B cell (primary cell): ENCODE data around the gene CTXND1. TPM values are rescaled to one million over a fixed set of nuclear protein-coding genes. Genes with fewer than 3 reads are reported as not detected.

Experiments used
- ATAC-seq: fragments of 200-7000 bp; cut with Tn5 transposase; one replicate; pipeline ENCODE4 v1.10.0; 2021; ENCODE audit warnings: low read depth, mild to moderate bottlenecking, moderate number of reproducible peaks, moderate library complexity
- CTCF ChIA-PET: fragments of 350-600 bp; sonication (Branson Sonifier 250); formaldehyde crosslinking; loops from one replicate; lab custom pipeline; 2021; ENCODE audit warnings: antibody characterized with exemption, inconsistent platforms; lab: Charles Lee
- POLR2A ChIA-PET: fragments of 350-600 bp; sonication (Branson Sonifier 250); formaldehyde crosslinking; loops from one replicate; lab custom pipeline; 2021; ENCODE audit warnings: antibody characterized with exemption; lab: Charles Lee
- DNase-seq: peaks from one replicate; pipeline ENCODE4 v3.0.0; 2013
- H2AFZ ChIP-seq: 2 replicates; pipeline ENCODE4 v1.6.1; 2012; ENCODE audit warnings: mild to moderate bottlenecking, low read depth, low read length; ENCODE audit not compliant: insufficient read depth, poor library complexity, severe bottlenecking
- H3K27ac ChIP-seq, 2 donors: 1 replicate in 1 of 2; 2 replicates in 1 of 2; pipeline ENCODE4 v1.5.1; 2012 to 2013; ENCODE audit warnings: low read length in 2 of 2, mild to moderate bottlenecking in 2 of 2, moderate library complexity in 1 of 2
- H3K27me3 ChIP-seq, 4 experiments: fragments of 200-600 bp in 1 of 4; sonication (generic) in 1 of 4; replicated peaks in 1 of 4; 1 replicate in 2 of 4; 2 replicates in 2 of 4; pipeline versions ENCODE4 v1.6.1 to v1.7.0; 2013 to 2016; ENCODE audit warnings: low read length in 3 of 4, mild to moderate bottlenecking in 2 of 4, mixed read lengths in 1 of 4, moderate library complexity in 1 of 4; ENCODE audit not compliant: insufficient read depth in 4 of 4, control insufficient read depth in 3 of 4; ENCODE audit errors: control extremely low read depth in 1 of 4
- H3K36me3 ChIP-seq, 2 experiments: replicated peaks in 1 of 2; 1 replicate in 1 of 2; 2 replicates in 1 of 2; pipeline versions ENCODE4 v1.6.1 to v1.7.1; 2013; ENCODE audit warnings: low read length in 1 of 2; ENCODE audit not compliant: insufficient read depth in 2 of 2, control insufficient read depth in 1 of 2; ENCODE audit errors: control extremely low read depth in 1 of 2, extremely low read depth in 1 of 2
- H3K4me1 ChIP-seq, 2 donors: fragments of 200-600 bp in 1 of 2; sonication (generic) in 1 of 2; 1 replicate in 1 of 2; 2 replicates in 1 of 2; pipeline versions ENCODE4 v1.5.1 to v1.6.1; 2013 to 2017; ENCODE audit warnings: low read length in 2 of 2; ENCODE audit not compliant: control insufficient read depth in 2 of 2, insufficient read depth in 2 of 2
- H3K4me2 ChIP-seq: replicated peaks from 2 replicates; pipeline ENCODE3; 2012; ENCODE audit warnings: mild to moderate bottlenecking, low read depth, low read length; ENCODE audit not compliant: poor library complexity, severe bottlenecking
- H3K4me3 ChIP-seq, 5 experiments: fragments of 200-600 bp in 1 of 5; sonication (generic) in 1 of 5; 1 replicate in 3 of 5; 2 replicates in 2 of 5; pipeline versions ENCODE4 v1.5.1 to v1.7.0; 2011 to 2016; ENCODE audit warnings: low read length in 4 of 5, mild to moderate bottlenecking in 4 of 5, low read depth in 2 of 5, control low read depth in 1 of 5, moderate library complexity in 1 of 5; ENCODE audit not compliant: insufficient read depth in 1 of 5; ENCODE audit errors: control extremely low read depth in 1 of 5, extremely low read depth in 1 of 5
- H3K79me2 ChIP-seq: fragments of 200-600 bp; sonication (generic); one replicate; pipeline ENCODE4 v1.6.0; 2016; ENCODE audit warnings: low read length; ENCODE audit not compliant: control insufficient read depth, insufficient read depth
- H3K9ac ChIP-seq: fragments of 200-600 bp; sonication (generic); 2 replicates; pipeline ENCODE4 v1.6.1; 2017; ENCODE audit warnings: mild to moderate bottlenecking, low read length, moderate library complexity
- H3K9me3 ChIP-seq, 3 donors: one replicate each; pipeline versions ENCODE4 v1.6.1 to v1.7.1; 2013; ENCODE audit warnings: low read length in 2 of 3; ENCODE audit not compliant: control insufficient read depth in 2 of 3, insufficient read depth in 1 of 3; ENCODE audit errors: control extremely low read depth in 1 of 3
- H4K20me1 ChIP-seq: 2 replicates; pipeline ENCODE4 v1.6.0; 2012; ENCODE audit warnings: mild to moderate bottlenecking, low read length; ENCODE audit not compliant: insufficient read depth, control insufficient read depth, poor library complexity, severe bottlenecking
- H3K27ac Mint-ChIP-seq: one replicate; pipeline ENCODE4 v1.8.0; 2021; ENCODE audit warnings: mixed read lengths
- H3K27me3 Mint-ChIP-seq: one replicate; pipeline ENCODE4 v1.8.0; 2021; ENCODE audit warnings: mixed read lengths
- H3K4me1 Mint-ChIP-seq: one replicate; pipeline ENCODE4 v1.8.0; 2021; ENCODE audit warnings: mixed read lengths
- H3K4me3 Mint-ChIP-seq: one replicate; pipeline ENCODE4 v1.8.0; 2021; ENCODE audit warnings: mixed read lengths
- H3K9me3 Mint-ChIP-seq: one replicate; pipeline ENCODE4 v1.8.0; 2022; ENCODE audit warnings: mixed read lengths; ENCODE audit not compliant: insufficient read depth
- EZH2 ChIP-seq: IDR thresholded peaks from 2 replicates; pipeline ENCODE4 v1.6.1; 2012; ENCODE audit warnings: borderline replicate concordance, low read depth, mild to moderate bottlenecking, moderate library complexity, low read length; ENCODE audit not compliant: insufficient read depth, poor library complexity, severe bottlenecking
- WGBS: methylation state at CpG from one replicate; pipeline ENCODE4 v1.1.5; 2013; ENCODE audit warnings: missing lambda C conversion rate; ENCODE audit not compliant: insufficient coverage; 5-methylcytosine and 5-hydroxymethylcytosine counted together
- intact Hi-C: fragments of 100-400 bp; cut with micrococcal nuclease; formaldehyde crosslinking; loops from one replicate; pipeline ENCODE4 v1.10.0; 2022
- polyA plus RNA-seq: library from polyadenylated mRNA; depleted of rRNA; stranded (reverse); fragments of >200 nt; gene quantifications from 2 replicates; pipeline ENCODE4 v1.2.3, GENCODE V29; 2012
- total RNA-seq, 2 donors: library from RNA; stranded (reverse); fragments of 120-200 nt in 1 of 2; gene quantifications; 1 replicate in 1 of 2; 2 replicates in 1 of 2; pipeline versions ENCODE4 v1.2.3 to v1.2.4, GENCODE V29; 2013 to 2022
- TF ChIP-seq, protein P1 (sequence below): fragments of 200-600 bp; IDR thresholded peaks from one replicate; pipeline ENCODE4 v1.8.0; 2022; ENCODE audit warnings: antibody characterized with exemption, mild to moderate bottlenecking

CTXND1 gene
- total and polyA plus RNA-seq, 2 donors (not counting 1 experiment from before 2014, with no cell fraction given) = not detected

- POLR2A ChIA-PET = no interaction called here
- WGBS = 65% methylated on average over 5 of the region's 9 CpGs
- no peak overlapping the region for H3K27ac ChIP-seq
- CTCF ChIA-PET = no interaction called here
- H3K79me2 ChIP-seq = no peaks in the 10 kb centered on the region
- no peak overlapping the region for H3K4me3 ChIP-seq
- no peaks in the 10 kb centered on the region for H3K36me3 ChIP-seq
- no peaks in the 10 kb centered on the region for H3K9me3 ChIP-seq
- no peak overlapping the region for H2AFZ ChIP-seq
- no peak for TF ChIP-seq EZH2
- TF ChIP-seq, protein P1, sequence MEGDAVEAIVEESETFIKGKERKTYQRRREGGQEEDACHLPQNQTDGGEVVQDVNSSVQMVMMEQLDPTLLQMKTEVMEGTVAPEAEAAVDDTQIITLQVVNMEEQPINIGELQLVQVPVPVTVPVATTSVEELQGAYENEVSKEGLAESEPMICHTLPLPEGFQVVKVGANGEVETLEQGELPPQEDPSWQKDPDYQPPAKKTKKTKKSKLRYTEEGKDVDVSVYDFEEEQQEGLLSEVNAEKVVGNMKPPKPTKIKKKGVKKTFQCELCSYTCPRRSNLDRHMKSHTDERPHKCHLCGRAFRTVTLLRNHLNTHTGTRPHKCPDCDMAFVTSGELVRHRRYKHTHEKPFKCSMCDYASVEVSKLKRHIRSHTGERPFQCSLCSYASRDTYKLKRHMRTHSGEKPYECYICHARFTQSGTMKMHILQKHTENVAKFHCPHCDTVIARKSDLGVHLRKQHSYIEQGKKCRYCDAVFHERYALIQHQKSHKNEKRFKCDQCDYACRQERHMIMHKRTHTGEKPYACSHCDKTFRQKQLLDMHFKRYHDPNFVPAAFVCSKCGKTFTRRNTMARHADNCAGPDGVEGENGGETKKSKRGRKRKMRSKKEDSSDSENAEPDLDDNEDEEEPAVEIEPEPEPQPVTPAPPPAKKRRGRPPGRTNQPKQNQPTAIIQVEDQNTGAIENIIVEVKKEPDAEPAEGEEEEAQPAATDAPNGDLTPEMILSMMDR = no peak
- no peaks in the 10 kb centered on the region for H3K4me1 Mint-ChIP-seq
- no peak overlapping the region for H3K4me3 Mint-ChIP-seq
- intact Hi-C loops = no loop called here
- no peaks in the 10 kb centered on the region for H3K9me3 Mint-ChIP-seq
- H3K27me3 Mint-ChIP-seq = peaks cover 45% of the 10 kb centered on the region
- no peak for ATAC-seq
- H3K4me1 ChIP-seq = no peaks in the 10 kb centered on the region
- H3K9ac ChIP-seq = no peak overlapping the region
- H3K4me2 ChIP-seq = no peak overlapping the region
- H4K20me1 ChIP-seq = no peaks in the 10 kb centered on the region
- no peak for DNase-seq
- peaks cover 0 to 9% (median 1%) of the 10 kb centered on the region in 4 experiments for H3K27me3 ChIP-seq
- no peak overlapping the region for H3K27ac Mint-ChIP-seq
These were observed 49.2 kb downstream of the CTXND1 start for GRCh38 chr15:80202641-80203360.

GRCh38 chr15:80202016-80202315, 50.0 kb downstream of the CTXND1 start:
- no CpG with 5 or more reads among the region's 2 CpGs for WGBS

More at GRCh38 chr15:80202016-80202315, 50.0 kb downstream of the CTXND1 start:
- H3K27ac ChIP-seq = no peak overlapping the region
- Mint-ChIP-seq H3K4me1 (no peaks in the 10 kb centered on the region), H3K27ac (no peak overlapping the region), H3K4me3 (no peak overlapping the region), H3K27me3 (peaks cover 36% of the 10 kb centered on the region), H3K9me3 (no peaks in the 10 kb centered on the region)
- H3K4me2 ChIP-seq = no peak overlapping the region
- peaks cover 0 to 9% (median 2%) of the 10 kb centered on the region in 4 experiments for H3K27me3 ChIP-seq
- H3K4me1 ChIP-seq = no peaks in the 10 kb centered on the region
- intact Hi-C loops = no loop called here
- H3K36me3 ChIP-seq = no peaks in the 10 kb centered on the region
- H4K20me1 ChIP-seq = no peaks in the 10 kb centered on the region
- ATAC-seq (no peak), DNase-seq (no peak)
- H3K9me3 ChIP-seq = no peaks in the 10 kb centered on the region
- no peak overlapping the region for H3K9ac ChIP-seq
- H3K4me3 ChIP-seq = no peak overlapping the region
- H3K79me2 ChIP-seq = no peaks in the 10 kb centered on the region
- H2AFZ ChIP-seq = no peak overlapping the region
- POLR2A ChIA-PET = no interaction called here
- CTCF ChIA-PET = no interaction called here
- no peak for TF ChIP-seq EZH2
- TF ChIP-seq, protein P1 = no peak
